RWPE1 (cell line): Measurements from ENCODE around the gene KDM2B.
A peak's percentile ranks its signal among the peaks of the same experiment; 100 is the strongest.

Experiments
- CTCF ChIA-PET: fragments of 350-600 bp; sonication (Branson Sonifier 250); formaldehyde crosslinking; extraction: SDS; loops from one replicate; lab custom pipeline; 2021; lab: Yijun Ruan, JAX
- POLR2A ChIA-PET: fragments of 400-600 bp; formaldehyde crosslinking; extraction: SDS; loops from one replicate; lab custom pipeline; 2020; ENCODE audit warnings: antibody characterized with exemption; ENCODE audit not compliant: low non-redundant PET; lab: Yijun Ruan, JAX
- DNase-seq: peaks from one replicate; pipeline ENCODE4 v3.0.0; 2012; ENCODE audit warnings: low spot score
- H3K27ac ChIP-seq: fragments of 450-650 bp; 2 replicates; pipeline ENCODE4 v1.5.1; 2017
- TF ChIP-seq, protein P1 (sequence below): fragments of 450-650 bp; conservative IDR thresholded peaks from 2 replicates; pipeline ENCODE4 v1.5.1; 2017; ENCODE audit warnings: low read depth, mild to moderate bottlenecking

The KDM2B gene

DNA sequence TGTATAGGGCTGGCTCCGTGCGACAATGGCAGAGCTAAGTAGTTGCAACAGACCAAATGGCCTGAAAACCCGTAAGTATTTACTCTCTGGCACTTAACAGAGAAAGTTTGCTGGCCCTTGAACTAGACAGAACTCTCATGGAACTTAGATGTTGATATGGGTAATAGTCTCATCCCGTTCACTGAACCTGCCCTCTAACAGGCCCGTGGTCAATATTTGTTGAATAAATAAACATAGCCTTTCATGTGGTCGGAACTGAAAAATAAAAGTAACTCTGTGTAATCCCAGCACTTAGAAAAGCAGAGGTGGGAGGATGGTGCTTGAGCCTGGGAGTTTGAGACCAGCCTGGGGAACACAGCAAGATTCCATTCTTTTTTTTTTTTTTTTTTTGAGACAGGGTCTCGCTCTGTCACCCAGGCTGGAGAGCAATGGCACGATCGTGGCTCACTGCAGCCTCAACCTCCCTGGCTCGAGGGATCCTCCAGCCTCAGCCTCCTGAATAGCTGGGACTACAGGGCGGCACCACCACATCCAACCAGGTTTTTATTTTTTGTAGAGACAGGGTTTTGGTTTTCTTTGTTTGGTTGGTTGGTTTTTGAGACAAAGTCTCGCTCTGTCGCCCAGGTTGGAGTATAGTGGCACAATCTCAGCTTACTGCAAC, 29.7 kb downstream of the KDM2B start:
- no peak for DNase-seq
- H3K27ac ChIP-seq, result no peak overlapping the region

DNA sequence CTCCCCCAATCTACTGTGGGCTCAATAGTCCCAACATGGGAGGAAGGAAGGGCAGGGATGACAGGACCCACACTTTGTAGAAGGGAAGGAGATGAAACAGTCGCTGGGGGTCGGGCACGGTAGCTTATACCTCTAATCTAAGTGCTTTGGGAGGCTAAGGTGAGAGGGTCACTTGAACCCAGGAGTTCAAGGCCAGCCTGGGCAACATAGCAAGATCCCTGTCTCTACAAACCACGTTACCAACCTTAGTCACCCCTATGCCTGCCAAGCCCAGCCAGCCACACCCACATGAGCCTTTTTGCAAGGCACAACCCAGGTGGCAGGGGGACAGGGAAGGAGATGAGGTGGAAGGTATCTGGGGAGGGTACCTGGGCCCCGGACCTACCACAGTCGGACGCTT, 31.7 kb downstream of the KDM2B start:
- no peak for DNase-seq
- ChIA-PET POLR2A (no interaction called here), CTCF (no interaction called here)
- H3K27ac ChIP-seq, result no peak overlapping the region
- TF ChIP-seq, protein P1, sequence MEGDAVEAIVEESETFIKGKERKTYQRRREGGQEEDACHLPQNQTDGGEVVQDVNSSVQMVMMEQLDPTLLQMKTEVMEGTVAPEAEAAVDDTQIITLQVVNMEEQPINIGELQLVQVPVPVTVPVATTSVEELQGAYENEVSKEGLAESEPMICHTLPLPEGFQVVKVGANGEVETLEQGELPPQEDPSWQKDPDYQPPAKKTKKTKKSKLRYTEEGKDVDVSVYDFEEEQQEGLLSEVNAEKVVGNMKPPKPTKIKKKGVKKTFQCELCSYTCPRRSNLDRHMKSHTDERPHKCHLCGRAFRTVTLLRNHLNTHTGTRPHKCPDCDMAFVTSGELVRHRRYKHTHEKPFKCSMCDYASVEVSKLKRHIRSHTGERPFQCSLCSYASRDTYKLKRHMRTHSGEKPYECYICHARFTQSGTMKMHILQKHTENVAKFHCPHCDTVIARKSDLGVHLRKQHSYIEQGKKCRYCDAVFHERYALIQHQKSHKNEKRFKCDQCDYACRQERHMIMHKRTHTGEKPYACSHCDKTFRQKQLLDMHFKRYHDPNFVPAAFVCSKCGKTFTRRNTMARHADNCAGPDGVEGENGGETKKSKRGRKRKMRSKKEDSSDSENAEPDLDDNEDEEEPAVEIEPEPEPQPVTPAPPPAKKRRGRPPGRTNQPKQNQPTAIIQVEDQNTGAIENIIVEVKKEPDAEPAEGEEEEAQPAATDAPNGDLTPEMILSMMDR, result no peak

More for the DNA sequence above, 29.7 kb downstream of the KDM2B start:
- TF ChIP-seq, protein P1, result no peak
- ChIA-PET POLR2A (no interaction called here), CTCF (interaction anchor here (0.9 to 1.8 kb wide), 2 partner anchors 75 to 131 kb away, joined by 3 to 23 read pairs; partner anchors contain the start of gene ORAI1)

DNA sequence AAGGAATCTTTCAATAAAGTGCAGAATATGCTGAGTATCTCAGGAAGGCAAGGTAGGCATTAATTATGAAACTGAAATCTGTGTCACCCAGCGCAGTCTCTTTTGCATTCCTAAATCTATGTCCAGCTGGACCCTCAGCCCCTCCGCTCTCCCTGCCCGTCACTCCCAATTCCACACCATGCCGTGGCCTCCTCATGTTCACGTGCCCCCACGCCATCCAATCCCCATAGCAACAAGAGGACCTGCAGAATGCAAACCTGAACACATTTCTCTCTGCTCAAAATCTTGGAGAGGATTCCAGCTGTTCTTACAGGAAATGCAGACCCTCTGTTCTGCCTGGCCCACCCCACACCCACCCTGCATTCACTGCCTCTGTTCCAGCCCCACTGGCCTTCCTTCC, 35.3 kb downstream of the KDM2B start:
- TF ChIP-seq, protein P1, result no peak
- ChIA-PET CTCF (no interaction called here), POLR2A (no interaction called here)
- DNase-seq, result no peak
- H3K27ac ChIP-seq, result no peak overlapping the region

DNA sequence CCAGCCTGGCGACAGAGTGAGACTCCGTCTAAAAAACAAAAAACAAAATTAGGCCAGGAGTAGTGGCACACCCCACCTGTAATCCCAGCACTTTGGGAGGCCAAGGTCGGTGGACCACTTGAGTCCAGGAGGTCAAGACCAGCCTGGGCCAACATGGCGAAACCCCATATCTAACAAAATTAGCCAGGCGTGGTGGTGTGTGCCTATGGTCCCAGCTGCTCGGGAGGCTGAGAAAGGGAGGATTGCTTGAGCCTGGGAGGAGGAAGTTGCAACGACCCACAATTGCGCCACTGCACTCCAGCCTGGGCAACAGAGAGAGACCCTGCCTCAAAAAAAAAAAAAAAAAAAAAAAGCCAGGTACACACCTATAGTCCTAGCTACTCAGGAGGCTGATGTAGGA, 37.0 kb downstream of the KDM2B start:
- DNase-seq, result no peak
- CTCF ChIA-PET, result interaction anchor here (0.6 to 0.7 kb wide), 2 partner anchors 21 to 250 kb away, joined by 3 read pairs; partner anchors contain the start of gene RHOF
- POLR2A ChIA-PET, result no interaction called here
- H3K27ac ChIP-seq, result no peak overlapping the region
- TF ChIP-seq, protein P1, result no peak

DNA sequence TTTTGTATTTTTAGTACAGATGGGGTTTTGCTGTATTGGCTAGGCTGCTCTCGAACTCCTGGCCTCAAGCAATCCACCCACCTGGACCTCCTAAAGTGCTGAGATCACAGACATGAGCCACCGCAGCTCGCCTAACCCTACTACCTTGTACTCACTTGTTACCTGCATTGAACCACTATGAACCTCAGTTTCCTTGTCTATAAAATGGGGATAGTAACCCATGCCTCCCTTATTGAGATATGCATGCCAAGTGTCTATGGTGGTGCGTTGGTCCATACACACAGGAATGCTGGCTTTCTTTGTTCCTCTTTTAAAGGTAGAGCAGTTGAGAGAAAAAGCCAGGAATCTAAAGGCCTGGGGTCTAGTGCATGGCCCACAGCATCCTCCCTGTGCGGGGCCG, 40.9 kb downstream of the KDM2B start:
- CTCF ChIA-PET, result no interaction called here
- TF ChIP-seq, protein P1, result no peak
- POLR2A ChIA-PET, result no interaction called here
- DNase-seq, result no peak
- H3K27ac ChIP-seq, result no peak overlapping the region

DNA sequence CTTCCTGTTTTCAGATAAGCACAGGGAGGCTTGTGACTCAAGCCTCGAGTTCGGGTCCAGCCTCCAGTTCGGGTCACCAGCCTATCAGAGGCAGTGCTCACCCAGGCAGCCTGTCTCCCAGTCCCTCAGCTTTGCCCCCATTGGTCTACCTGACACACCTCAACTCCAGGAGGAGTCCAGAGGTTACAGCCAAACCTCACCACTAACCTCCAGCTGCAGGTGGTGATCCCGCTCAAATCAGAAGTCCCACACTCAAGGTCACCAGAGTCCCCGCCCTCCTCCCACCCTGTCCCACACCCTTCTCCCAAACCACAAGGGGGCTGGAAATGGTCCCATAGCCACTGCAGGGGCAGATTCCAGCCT, 42.1 kb downstream of the KDM2B start:
- H3K27ac ChIP-seq, result no peak overlapping the region
- ChIA-PET POLR2A (no interaction called here), CTCF (interaction anchor here (1.2 kb wide), 1 partner anchor 14 kb away, joined by 3 read pairs; no protein-coding TSS in a partner anchor)

More for the DNA sequence above, 42.1 kb downstream of the KDM2B start:
- DNase-seq, result peak; percentile 40
- TF ChIP-seq, protein P1, result no peak
